Fibroblast of the aortic adventitia (primary cell): ENCODE measurements around the gene GFI1B. TPM values are rescaled to one million over a fixed set of nuclear protein-coding genes. Genes with fewer than 3 reads are reported as not detected.
A peak's percentile ranks its signal among the peaks of the same experiment; 100 is the strongest.
"Not testable (repeated sequence)": the region's sequence is repeated elsewhere in the genome, so short reads cannot be mapped to it uniquely, and the experiment has no call there.

ENCODE experiments used
- DNase-seq: peaks from one replicate; pipeline ENCODE4 v3.0.0-alpha.2; 2010; ENCODE audit warnings: low read depth
- H3K4me3 ChIP-seq: 2 replicates; pipeline ENCODE4 v1.5.1; 2011; ENCODE audit warnings: low read depth, mild to moderate bottlenecking, control low read depth, low read length, moderate library complexity
- CTCF ChIP-seq: IDR thresholded peaks from 2 replicates; pipeline ENCODE4 v1.5.1; 2011; ENCODE audit warnings: mild to moderate bottlenecking, low read length, control low read depth, inconsistent platforms; ENCODE audit not compliant: insufficient read depth
- small RNA-seq: library from RNA; depleted of rRNA; stranded (forward); fragments of <200 nt; gene quantifications from one replicate; pipeline ENCODE3, GENCODE V24; 2012
- total RNA-seq: library from RNA; depleted of rRNA; stranded (reverse); fragments of >200 nt; gene quantifications from 2 replicates; pipeline ENCODE4 v1.2.3, GENCODE V29; 2012; ENCODE audit warnings: low replicate concordance

Gene GFI1B
- total RNA-seq, 1 donor, result not detected

DNA sequence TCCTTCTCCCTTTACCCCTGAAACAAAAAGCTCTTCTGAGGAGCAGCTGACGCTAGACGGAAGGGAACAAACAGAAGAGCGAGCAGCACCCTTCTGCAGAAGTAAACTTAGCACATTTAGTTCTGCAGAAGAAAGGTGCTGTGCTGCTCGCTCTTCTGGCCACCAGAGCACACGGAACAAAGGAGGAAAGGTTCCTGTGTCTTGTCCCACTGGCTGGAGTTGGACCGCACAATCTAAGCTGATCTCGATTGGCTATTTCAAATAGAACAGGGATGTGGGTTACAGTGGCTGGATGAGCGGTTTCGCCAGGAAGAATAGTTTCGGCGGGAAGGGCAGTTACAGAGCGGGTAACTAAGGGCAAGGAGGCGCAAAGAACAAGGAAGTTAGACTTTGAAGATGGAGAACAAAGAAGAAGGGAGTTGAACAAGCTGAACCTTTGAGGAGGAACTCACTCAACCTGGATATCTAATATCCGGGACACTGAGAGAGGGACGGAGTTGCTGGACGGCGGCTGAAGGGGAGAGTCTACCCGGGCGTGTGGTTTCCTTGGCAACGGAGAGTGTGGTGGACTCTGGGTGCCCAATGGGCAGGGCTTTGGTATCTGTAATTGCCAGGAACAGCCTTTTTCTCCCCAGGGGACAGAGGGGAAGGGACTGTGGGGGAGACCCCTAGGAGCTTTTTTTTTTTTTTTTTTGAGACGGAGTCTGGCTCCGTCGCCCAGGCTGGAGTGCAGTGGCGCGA, 59.5 kb downstream of the GFI1B start:
- no peak for TF ChIP-seq CTCF
- H3K4me3 ChIP-seq, result no peak overlapping the region
- no peak for DNase-seq

DNA sequence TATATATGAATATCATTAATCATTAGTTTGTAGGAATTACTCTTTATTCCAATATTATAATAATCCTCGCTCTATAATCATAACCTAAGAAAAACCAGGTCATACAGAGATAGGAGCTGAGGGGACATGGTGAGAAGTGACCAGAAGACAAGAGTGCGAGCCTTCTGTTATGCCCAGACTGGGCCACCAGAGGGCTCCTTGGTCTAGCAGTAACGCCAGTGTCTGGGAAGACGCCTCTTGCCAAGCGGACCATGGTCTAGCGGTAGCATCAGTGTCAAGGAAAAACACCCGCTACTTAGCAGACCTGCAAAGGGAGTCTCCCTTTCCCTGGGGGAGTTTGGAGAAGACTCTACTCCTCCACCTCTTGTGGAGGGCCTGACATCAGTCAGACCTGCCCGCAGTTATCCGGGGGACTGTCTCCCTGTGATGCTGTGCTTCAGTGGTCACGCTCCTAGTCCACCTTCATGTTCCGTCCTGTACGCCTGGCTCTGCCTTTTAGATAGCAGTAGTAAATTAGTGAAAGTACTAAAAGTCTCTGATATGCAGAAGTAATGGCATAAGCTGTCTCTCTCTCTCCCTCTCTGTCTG, 62.5 kb downstream of the GFI1B start:
- not testable (repeated sequence) for H3K4me3 ChIP-seq
- peak; percentile 50 for DNase-seq
- peak; percentile 66 for TF ChIP-seq CTCF

Small RNAs within 50 kb of the gene (small RNA-seq; reads per million reads assigned to genes)
- gene AL593851.1 (not detected), gene MIR548AW (1.3 reads per million, percentile 47 among the genes with 10 or more reads in this experiment), gene RNU7-21P (not detected)

Other genes with a start within 250 kb of the GFI1B start
- 0.18 TPM in 1 of 2 replicates, not detected in the other for gene AK8, start 100.4 kb upstream of the GFI1B start, total RNA-seq
- 0.74 and 2.7 TPM in 2 replicates for gene SPACA9, start 99.8 kb upstream of the GFI1B start, total RNA-seq
- gene TSC1, start 34.1 kb upstream of the GFI1B start, total RNA-seq, result 56.0 and 70.7 TPM in 2 replicates
- 20.8 and 33.9 TPM in 2 replicates for gene GTF3C5, start 52.3 kb downstream of the GFI1B start, total RNA-seq
- 0.27 TPM in 1 of 2 replicates, not detected in the other for gene CEL, start 83.3 kb downstream of the GFI1B start, total RNA-seq
- gene RALGDS, start 142.5 kb downstream of the GFI1B start, total RNA-seq, result 4.3 and 15.6 TPM in 2 replicates
- 0.98 and 1.6 TPM in 2 replicates for gene GBGT1, start 185.2 kb downstream of the GFI1B start, total RNA-seq
- not detected in 2 replicates for gene OBP2B, start 230.6 kb downstream of the GFI1B start, total RNA-seq